Transverse colon (tissue), 4 donors: ENCODE results near the gene MRPL55. TPM values are rescaled to one million over a fixed set of nuclear protein-coding genes. Genes with fewer than 3 reads are reported as not detected.

Experiments
- DNase-seq: peaks from one replicate; pipeline ENCODE4 v3.0.0-alpha.2; 2019
- H3K27ac ChIP-seq, 4 donors: fragments of 200-600 bp; sonication (generic); 2 replicates each; pipeline ENCODE4 v1.5.1; 2016 to 2018; ENCODE audit warnings: inconsistent platforms in 4 of 4
- H3K27me3 ChIP-seq: fragments of 200-600 bp; sonication (generic); 2 replicates; pipeline ENCODE4 v1.5.1; 2017; ENCODE audit warnings: inconsistent platforms
- H3K36me3 ChIP-seq, 4 donors: fragments of 200-600 bp; sonication (generic); 2 replicates each; pipeline ENCODE4 v1.5.1; 2017 to 2019; ENCODE audit warnings: inconsistent platforms in 4 of 4
- H3K4me1 ChIP-seq, 4 donors: fragments of 200-600 bp; sonication (generic); 2 replicates each; pipeline ENCODE4 v1.5.1; 2017 to 2020; ENCODE audit warnings: inconsistent platforms in 4 of 4
- H3K4me3 ChIP-seq, 4 donors: fragments of 200-600 bp; sonication (generic); 1 replicate in 1 of 4; 2 replicates in 3 of 4; pipeline versions ENCODE4 v1.5.1 to v1.6.1; 2017 to 2019; ENCODE audit warnings: inconsistent platforms in 4 of 4
- H3K9me3 ChIP-seq, 2 donors: fragments of 200-600 bp; sonication (generic); 2 replicates each; pipeline ENCODE4 v1.5.1; 2017 to 2019; ENCODE audit warnings: inconsistent platforms in 2 of 2
- CTCF ChIP-seq, 5 experiments: fragments of 200-600 bp in 3 of 5; fragments of 450-650 bp in 2 of 5; sonication (generic) in 3 of 5; IDR thresholded peaks; 1 replicate in 2 of 5; 2 replicates in 3 of 5; pipeline ENCODE4 v1.5.1; 2016 to 2017; ENCODE audit warnings: antibody characterized with exemption in 5 of 5, inconsistent platforms in 3 of 5, mild to moderate bottlenecking in 2 of 5, moderate library complexity in 1 of 5
- EP300 ChIP-seq: sonication (generic); formaldehyde crosslinking; IDR thresholded peaks from one replicate; pipeline ENCODE4 v1.6.1; 2017; ENCODE audit warnings: antibody characterized with exemption, low read depth
- POLR2A ChIP-seq: fragments of 450-650 bp; IDR thresholded peaks from one replicate; pipeline ENCODE4 v1.6.1; 2016; ENCODE audit warnings: antibody characterized with exemption, mild to moderate bottlenecking, moderate library complexity
- POLR2AphosphoS5 ChIP-seq, 3 donors: sonication (generic); formaldehyde crosslinking; IDR thresholded peaks; one replicate each; pipeline ENCODE4 v1.6.1; 2016; ENCODE audit warnings: antibody characterized with exemption in 3 of 3
- WGBS, 2 donors: methylation state at CpG; one replicate each; pipeline ENCODE4 v1.1.5; 2018; ENCODE audit warnings: low coverage in 1 of 2; 5-methylcytosine and 5-hydroxymethylcytosine counted together
- in situ Hi-C, 4 donors: fragments of 200-750 bp; cut with MboI; loops; one replicate each; pipeline versions ENCODE4 v1.15.0 to v1.15.1; 2017; ENCODE audit warnings: low sequenced_read_pairs in 3 of 4, low pct_ligation_motif_present in 1 of 4, low pct_unique_long_range_greater_than_20kb in 1 of 4
- intact Hi-C: fragments of 100-400 bp; cut with DNase I; formaldehyde crosslinking; loops from one replicate; pipeline ENCODE4 v1.15.1; 2023; ENCODE audit warnings: low total_unique reads
- total RNA-seq, 4 donors: library from RNA; depleted of rRNA; stranded (reverse); fragments of >200 nt; gene quantifications; one replicate each; pipeline ENCODE4 v1.1.0, GENCODE V29; 2016

Gene MRPL55
- total RNA-seq, 4 donors from 2014 or later: 47.1 to 95.5 (median 77.1) TPM

- H3K9me3 ChIP-seq: no peaks in the 10 kb centered on the region
- no peaks in the 10 kb centered on the region for H3K36me3 ChIP-seq
- in situ Hi-C loops: no loop called here
- no peak for DNase-seq
- intact Hi-C loops: loop anchor here (10.0 kb wide), 1 partner anchor 587 kb away; no protein-coding TSS in a partner anchor
- 42 to 54% methylated on average over 4 to 7 of the region's 7 CpGs for WGBS, 2 donors
- TF ChIP-seq POLR2A (no peak), POLR2AphosphoS5 (IDR thresholded peaks at IDR 0.05) (no peak), EP300 (no peak), CTCF (IDR thresholded peaks at IDR 0.05) (no peak)
- no peaks in the 10 kb centered on the region for H3K4me1 ChIP-seq
- peaks cover 17% of the 10 kb centered on the region for H3K27me3 ChIP-seq
- no peak overlapping the region for H3K27ac ChIP-seq
- no peak overlapping the region for H3K4me3 ChIP-seq
Observed at GRCh38 chr1:228071839-228072657, 37.1 kb downstream of the MRPL55 start.

GRCh38 chr1:228070851-228071250, 38.2 kb downstream of the MRPL55 start:
- no peak for DNase-seq
- no peak overlapping the region for H3K4me3 ChIP-seq
- intact Hi-C loops: loop anchor here (10.0 kb wide), 1 partner anchor 586 kb away; no protein-coding TSS in a partner anchor
- no peaks in the 10 kb centered on the region for H3K4me1 ChIP-seq
- in situ Hi-C loops: no loop called here
- H3K36me3 ChIP-seq: no peaks in the 10 kb centered on the region
- no peak overlapping the region for H3K27ac ChIP-seq
- WGBS, 2 donors: 74 to 79% methylated on average over 3 of the region's 3 CpGs
- TF ChIP-seq CTCF (IDR thresholded peaks at IDR 0.05) (no peak), POLR2A (no peak), POLR2AphosphoS5 (IDR thresholded peaks at IDR 0.05) (no peak), EP300 (no peak)
- peaks cover 29% of the 10 kb centered on the region for H3K27me3 ChIP-seq
- no peaks in the 10 kb centered on the region for H3K9me3 ChIP-seq

- H3K4me1 ChIP-seq: no peaks in the 10 kb centered on the region
- WGBS, 2 donors: 60 to 65% methylated on average over 1 to 2 of the region's 2 CpGs
- intact Hi-C loops: loop anchor here (10.0 kb wide), 1 partner anchor 585 kb away; no protein-coding TSS in a partner anchor
- in situ Hi-C loops: no loop called here
- H3K4me3 ChIP-seq: no peak overlapping the region
- no peaks in the 10 kb centered on the region for H3K9me3 ChIP-seq
- H3K27me3 ChIP-seq: peaks cover 35% of the 10 kb centered on the region
- no peaks in the 10 kb centered on the region for H3K36me3 ChIP-seq
- H3K27ac ChIP-seq: no peak overlapping the region
- TF ChIP-seq POLR2A (no peak), EP300 (no peak), POLR2AphosphoS5 (IDR thresholded peaks at IDR 0.05) (no peak), CTCF (IDR thresholded peaks at IDR 0.05) (no peak)
- no peak for DNase-seq
Observed at GRCh38 chr1:228070173-228070572, 38.9 kb downstream of the MRPL55 start.

GRCh38 chr1:228068359-228068758, 40.7 kb downstream of the MRPL55 start:
- DNase-seq: no peak
- in situ Hi-C loops (no loop called here), intact Hi-C loops (no loop called here)
- no peaks in the 10 kb centered on the region for H3K36me3 ChIP-seq
- peaks cover 48% of the 10 kb centered on the region for H3K27me3 ChIP-seq
- whole genome bisulfite sequencing, 2 donors: 73 to 79% methylated on average over 3 to 7 of the region's 7 CpGs
- no peaks in the 10 kb centered on the region for H3K4me1 ChIP-seq
- TF ChIP-seq CTCF (IDR thresholded peaks at IDR 0.05) (no peak), EP300 (no peak), POLR2A (no peak), POLR2AphosphoS5 (IDR thresholded peaks at IDR 0.05) (no peak)
- H3K27ac ChIP-seq: no peak overlapping the region
- H3K9me3 ChIP-seq: no peaks in the 10 kb centered on the region
- no peak overlapping the region for H3K4me3 ChIP-seq
